Neuronal stem cell (in vitro differentiated cells): ENCODE results near the gene TPI1.
"Not testable (repeated sequence)": the region's sequence is repeated elsewhere in the genome, so short reads cannot be mapped to it uniquely, and the experiment has no call there.

ENCODE experiments used
- DNase-seq: peaks from one replicate; pipeline ENCODE4 v3.0.0-alpha.2; 2013; ENCODE audit warnings: low spot score
- H2AFZ ChIP-seq: one replicate; pipeline ENCODE4 v1.6.1; 2013; ENCODE audit warnings: mild to moderate bottlenecking, low read length, inconsistent platforms
- H2AK5ac ChIP-seq: 2 replicates; pipeline ENCODE4 v1.6.1; 2013; ENCODE audit warnings: low read depth, mild to moderate bottlenecking, inconsistent platforms, low read length, moderate library complexity, mixed read lengths
- H2BK120ac ChIP-seq: 2 replicates; pipeline ENCODE4 v1.6.1; 2013; ENCODE audit warnings: low read depth, mild to moderate bottlenecking, inconsistent platforms, low read length, moderate library complexity, mixed read lengths
- H2BK12ac ChIP-seq: one replicate; pipeline ENCODE4 v1.6.1; 2013; ENCODE audit warnings: low read length, inconsistent platforms
- H2BK15ac ChIP-seq: 2 replicates; pipeline ENCODE4 v1.6.1; 2013; ENCODE audit warnings: mild to moderate bottlenecking, low read length, inconsistent platforms, mixed read lengths
- H2BK5ac ChIP-seq: one replicate; pipeline ENCODE4 v1.6.1; 2013; ENCODE audit warnings: inconsistent platforms, mild to moderate bottlenecking, low read length, moderate library complexity
- H3K14ac ChIP-seq: one replicate; pipeline ENCODE4 v1.6.1; 2013; ENCODE audit warnings: low read length, inconsistent platforms
- H3K18ac ChIP-seq: 2 replicates; pipeline ENCODE4 v1.6.1; 2013; ENCODE audit warnings: low read length, inconsistent platforms
- H3K23ac ChIP-seq: 2 replicates; pipeline ENCODE4 v1.6.1; 2013; ENCODE audit warnings: low read depth, mild to moderate bottlenecking, mixed read lengths, low read length, inconsistent platforms; ENCODE audit not compliant: poor library complexity
- H3K27ac ChIP-seq: replicated peaks from 3 replicates; pipeline ENCODE4 v1.5.1; 2013; ENCODE audit warnings: low read length, inconsistent platforms
- H3K27me3 ChIP-seq, 3 experiments: 2 replicates each; pipeline ENCODE4 v1.6.1; 2013; ENCODE audit warnings: low read length in 3 of 3, mild to moderate bottlenecking in 2 of 3, inconsistent platforms in 1 of 3, low read depth in 1 of 3, mixed read lengths in 1 of 3, moderate library complexity in 1 of 3; ENCODE audit not compliant: control insufficient read depth in 3 of 3, insufficient read depth in 3 of 3
- H3K36me3 ChIP-seq, 2 donors: replicated peaks in 1 of 2; 2 replicates each; pipeline ENCODE4 v1.6.1; 2013; ENCODE audit warnings: low read length in 2 of 2; ENCODE audit not compliant: control insufficient read depth in 2 of 2, insufficient read depth in 2 of 2
- H3K4ac ChIP-seq: 2 replicates; pipeline ENCODE4 v1.6.1; 2013; ENCODE audit warnings: inconsistent platforms, mild to moderate bottlenecking, low read length, moderate library complexity
- H3K4me1 ChIP-seq, 2 donors: 1 replicate in 1 of 2; 2 replicates in 1 of 2; pipeline ENCODE4 v1.6.1; 2013; ENCODE audit warnings: low read length in 2 of 2, low read depth in 1 of 2; ENCODE audit not compliant: control insufficient read depth in 2 of 2, insufficient read depth in 1 of 2
- H3K4me2 ChIP-seq: one replicate; pipeline ENCODE4 v1.6.1; 2013; ENCODE audit warnings: mild to moderate bottlenecking, low read length, inconsistent platforms; ENCODE audit not compliant: insufficient read depth, poor library complexity, severe bottlenecking
- H3K4me3 ChIP-seq, 2 donors: 2 replicates each; pipeline ENCODE4 v1.5.1; 2013; ENCODE audit warnings: low read length in 2 of 2, mild to moderate bottlenecking in 2 of 2, inconsistent platforms in 1 of 2, moderate library complexity in 1 of 2
- H3K79me1 ChIP-seq: one replicate; pipeline ENCODE4 v1.6.1; 2013; ENCODE audit warnings: low read depth, mild to moderate bottlenecking, inconsistent platforms, low read length, moderate library complexity
- H3K9ac ChIP-seq: one replicate; pipeline ENCODE4 v1.6.1; 2013; ENCODE audit warnings: mild to moderate bottlenecking, low read depth, low read length, inconsistent platforms; ENCODE audit not compliant: poor library complexity
- H3K9me3 ChIP-seq, 2 donors: replicated peaks in 1 of 2; 2 replicates each; pipeline versions ENCODE3 to v1.6.1; 2013; ENCODE audit warnings: low read length in 2 of 2, mild to moderate bottlenecking in 2 of 2, inconsistent platforms in 1 of 2, low read depth in 1 of 2, mixed read lengths in 1 of 2, moderate library complexity in 1 of 2; ENCODE audit not compliant: control insufficient read depth in 2 of 2, insufficient read depth in 1 of 2
- H4K8ac ChIP-seq: one replicate; pipeline ENCODE4 v1.6.1; 2013; ENCODE audit warnings: low read depth, mild to moderate bottlenecking, inconsistent platforms, low read length, moderate library complexity
- H4K91ac ChIP-seq: one replicate; pipeline ENCODE4 v1.6.1; 2013; ENCODE audit warnings: low read length, low read depth, mild to moderate bottlenecking, inconsistent platforms; ENCODE audit not compliant: poor library complexity
- WGBS, 2 donors: extraction: QIAGEN DNeasy Blood & Tissue Kit; methylation state at CpG; one replicate each; pipeline ENCODE4 v1.1.7; 2013; ENCODE audit warnings: missing lambda C conversion rate in 2 of 2, mixed read lengths in 1 of 2; ENCODE audit not compliant: insufficient read length in 2 of 2, insufficient replicate concordance in 1 of 2; ENCODE audit errors: extremely low coverage in 2 of 2; 5-methylcytosine and 5-hydroxymethylcytosine counted together

The TPI1 gene

GRCh38 chr12:6892683-6893082 lies 25.4 kb downstream of the TPI1 start:
- not testable (repeated sequence) for H4K91ac ChIP-seq, H2AK5ac ChIP-seq, H2BK15ac ChIP-seq, H3K36me3 ChIP-seq, H3K27me3 ChIP-seq, H3K18ac ChIP-seq, H3K14ac ChIP-seq, H2BK5ac ChIP-seq, H3K9me3 ChIP-seq, H2BK120ac ChIP-seq, H3K9ac ChIP-seq, H3K23ac ChIP-seq, H3K27ac ChIP-seq, H3K79me1 ChIP-seq, H3K4ac ChIP-seq, H2AFZ ChIP-seq, H3K4me1 ChIP-seq, DNase-seq, H2BK12ac ChIP-seq, H3K4me2 ChIP-seq, H4K8ac ChIP-seq
- peak overlapping the region in 1 of 2 donors; percentile 22 for H3K4me3 ChIP-seq
- WGBS, 2 donors = no CpG with 5 or more reads among the region's 3 CpGs

GRCh38 chr12:6894321-6894720 lies 27.0 kb downstream of the TPI1 start:
- Histone ChIP-seq H3K9ac (no peak overlapping the region), H3K27me3 (no peaks in the 10 kb centered on the region), H2AK5ac (no peak overlapping the region), H3K9me3 (no peaks in the 10 kb centered on the region), H2AFZ (no peak overlapping the region), H4K91ac (no peak overlapping the region), H3K27ac (no peak overlapping the region), H2BK15ac (no peak overlapping the region), H3K4me2 (no peak overlapping the region), H3K4ac (no peak overlapping the region), H4K8ac (no peak overlapping the region), H3K18ac (no peak overlapping the region), H3K23ac (no peak overlapping the region), H3K4me3 (no peak overlapping the region), H3K4me1 (peaks cover 4 to 5% of the 10 kb centered on the region in 2 donors), H2BK12ac (no peak overlapping the region), H3K14ac (no peak overlapping the region), H2BK5ac (no peak overlapping the region), H2BK120ac (no peak overlapping the region), H3K79me1 (no peaks in the 10 kb centered on the region), H3K36me3 (no peaks in the 10 kb centered on the region)
- no CpG with 5 or more reads among the region's 3 CpGs for WGBS, 2 donors
- DNase-seq = no peak

GRCh38 chr12:6896846-6897435 lies 29.6 kb downstream of the TPI1 start:
- no peak overlapping the region for H3K27ac ChIP-seq

GRCh38 chr12:6899427-6899826 lies 32.1 kb downstream of the TPI1 start:
- H3K4me3 ChIP-seq = no peak overlapping the region
- no peak overlapping the region for H2AFZ ChIP-seq
- no peaks in the 10 kb centered on the region for H3K27me3 ChIP-seq
- H3K4me2 ChIP-seq = no peak overlapping the region
- no peak overlapping the region for H2BK120ac ChIP-seq
- H2AK5ac ChIP-seq = no peak overlapping the region
- H3K27ac ChIP-seq = no peak overlapping the region
- H3K18ac ChIP-seq = no peak overlapping the region
- no peak overlapping the region for H3K23ac ChIP-seq
- H4K91ac ChIP-seq = no peak overlapping the region
- peaks cover 2 to 5% of the 10 kb centered on the region in 2 donors for H3K4me1 ChIP-seq
- no peak overlapping the region for H2BK12ac ChIP-seq
- no peak overlapping the region for H3K9ac ChIP-seq
- WGBS, 2 donors = no CpG with 5 or more reads among the region's 5 CpGs
- no peak overlapping the region for H2BK15ac ChIP-seq
- DNase-seq = no peak
- H4K8ac ChIP-seq = no peak overlapping the region
- H3K36me3 ChIP-seq = no peaks in the 10 kb centered on the region
- no peak overlapping the region for H2BK5ac ChIP-seq
- H3K79me1 ChIP-seq = no peaks in the 10 kb centered on the region
- no peaks in the 10 kb centered on the region for H3K9me3 ChIP-seq
- no peak overlapping the region for H3K4ac ChIP-seq
- no peak overlapping the region for H3K14ac ChIP-seq

More at GRCh38 chr12:6896846-6897435, 29.6 kb downstream of the TPI1 start:
- no peak overlapping the region for H4K91ac ChIP-seq
- H2AFZ ChIP-seq = no peak overlapping the region
- H2BK12ac ChIP-seq = no peak overlapping the region
- no peaks in the 10 kb centered on the region for H3K36me3 ChIP-seq
- no peak overlapping the region for H4K8ac ChIP-seq
- no peak overlapping the region for H2BK120ac ChIP-seq
- H3K9me3 ChIP-seq = no peaks in the 10 kb centered on the region
- H3K79me1 ChIP-seq = no peaks in the 10 kb centered on the region
- H3K14ac ChIP-seq = no peak overlapping the region
- no peaks in the 10 kb centered on the region for H3K27me3 ChIP-seq
- peaks cover 0 to 2% of the 10 kb centered on the region in 2 donors for H3K4me1 ChIP-seq
- no peak overlapping the region for H3K4ac ChIP-seq
- DNase-seq = no peak
- H3K4me2 ChIP-seq = no peak overlapping the region
- no peak overlapping the region for H3K23ac ChIP-seq
- H2AK5ac ChIP-seq = no peak overlapping the region
- WGBS, 2 donors = no CpG with 5 or more reads among the region's 6 CpGs
- no peak overlapping the region for H3K18ac ChIP-seq
- H2BK15ac ChIP-seq = no peak overlapping the region
- no peak overlapping the region for H3K4me3 ChIP-seq
- no peak overlapping the region for H2BK5ac ChIP-seq
- peak overlapping the region; percentile 12 for H3K9ac ChIP-seq
